HG03064 (cell line): ENCODE measurements around the gene RENBP.
"Not testable (repeated sequence)": the region's sequence is repeated elsewhere in the genome, so short reads cannot be mapped to it uniquely, and the experiment has no call there.

Experiments used
- ATAC-seq: cut with Tn5 transposase; IDR thresholded peaks from one replicate; pipeline ENCODE4 v1.9.1; 2021; ENCODE audit warnings: low read depth; ENCODE audit not compliant: unreplicated experiment

Gene RENBP

GRCh38 chrX:153944140-153944799, at the start of gene RENBP:
TSS of gene RENBP (minus strand) at chrX:153944643. CDS start at chrX:153944610, 33 bp downstream.
- no peak for ATAC-seq

DNA sequence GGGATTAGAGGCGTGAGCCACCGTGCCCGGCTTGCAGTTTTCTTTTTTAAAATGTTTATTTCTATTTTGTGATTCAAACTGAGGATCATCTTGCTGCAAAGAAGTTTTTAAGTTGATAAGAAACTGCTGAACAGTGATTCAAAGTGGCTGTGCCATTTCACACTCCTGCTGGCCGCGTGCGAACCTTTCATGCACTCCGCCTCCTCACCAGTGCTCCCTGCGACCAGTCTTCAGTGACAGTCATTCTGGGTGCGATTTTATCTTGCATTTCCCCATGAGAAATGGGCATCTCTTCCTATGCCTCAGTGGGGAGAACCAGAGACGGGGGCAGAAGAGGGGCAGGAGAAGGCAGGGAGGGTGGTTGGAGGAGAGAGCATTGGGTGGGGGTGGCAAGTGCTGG, 49.5 kb upstream of the RENBP start:
- no peak for ATAC-seq

DNA sequence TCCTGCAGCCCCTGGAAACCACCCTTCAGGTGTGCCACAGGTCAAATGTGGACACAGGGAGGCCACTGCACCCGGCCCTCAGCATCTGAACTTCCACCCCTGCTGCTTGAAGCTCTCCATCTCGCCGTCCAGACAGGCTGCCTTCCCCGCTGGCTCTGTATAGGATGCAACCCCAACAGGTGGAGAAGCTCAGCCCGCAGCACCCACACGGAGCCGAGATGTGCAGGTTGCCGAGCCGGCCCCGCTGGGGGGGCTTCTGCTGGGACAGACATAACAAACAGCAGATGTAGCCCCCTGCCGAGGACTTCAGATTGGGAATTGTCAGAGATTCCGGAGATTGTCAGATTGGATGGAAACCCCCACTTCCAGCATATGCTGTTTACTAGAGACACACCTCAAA, 48.6 kb upstream of the RENBP start:
- no peak for ATAC-seq

- ATAC-seq: no peak
These were observed 47.7 kb upstream of the RENBP start for GRCh38 chrX:153992180-153992579.

DNA sequence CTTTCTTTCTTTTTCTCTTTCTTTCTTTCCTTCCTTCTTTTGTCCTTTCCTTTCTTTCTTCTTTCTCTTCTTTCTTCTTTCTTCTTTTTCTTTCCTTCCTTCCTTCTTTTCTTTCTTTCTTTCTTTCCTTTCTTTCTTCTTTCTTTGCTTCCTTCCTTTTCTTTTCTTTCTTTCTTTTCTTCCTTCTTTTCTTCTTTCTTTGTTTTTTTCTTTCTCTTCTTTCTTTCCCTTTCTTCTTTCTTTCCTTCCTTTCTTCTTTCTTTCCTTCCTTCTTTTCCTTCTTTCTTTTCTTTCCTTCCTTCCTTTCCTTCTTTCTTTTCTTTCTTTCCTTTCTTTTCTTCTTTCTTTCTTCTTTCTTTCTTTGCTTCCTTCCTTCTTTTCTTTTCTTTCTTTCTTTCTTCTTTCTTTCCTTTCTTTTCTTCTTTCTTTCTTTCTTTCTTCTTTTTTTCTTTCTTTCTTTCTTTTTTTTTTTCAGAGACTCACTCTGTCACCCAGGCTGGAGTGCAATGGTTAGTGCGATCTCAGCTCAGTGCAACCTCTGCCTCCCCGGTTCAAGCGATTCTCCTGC, 46.7 kb upstream of the RENBP start:
- ATAC-seq: no peak

DNA sequence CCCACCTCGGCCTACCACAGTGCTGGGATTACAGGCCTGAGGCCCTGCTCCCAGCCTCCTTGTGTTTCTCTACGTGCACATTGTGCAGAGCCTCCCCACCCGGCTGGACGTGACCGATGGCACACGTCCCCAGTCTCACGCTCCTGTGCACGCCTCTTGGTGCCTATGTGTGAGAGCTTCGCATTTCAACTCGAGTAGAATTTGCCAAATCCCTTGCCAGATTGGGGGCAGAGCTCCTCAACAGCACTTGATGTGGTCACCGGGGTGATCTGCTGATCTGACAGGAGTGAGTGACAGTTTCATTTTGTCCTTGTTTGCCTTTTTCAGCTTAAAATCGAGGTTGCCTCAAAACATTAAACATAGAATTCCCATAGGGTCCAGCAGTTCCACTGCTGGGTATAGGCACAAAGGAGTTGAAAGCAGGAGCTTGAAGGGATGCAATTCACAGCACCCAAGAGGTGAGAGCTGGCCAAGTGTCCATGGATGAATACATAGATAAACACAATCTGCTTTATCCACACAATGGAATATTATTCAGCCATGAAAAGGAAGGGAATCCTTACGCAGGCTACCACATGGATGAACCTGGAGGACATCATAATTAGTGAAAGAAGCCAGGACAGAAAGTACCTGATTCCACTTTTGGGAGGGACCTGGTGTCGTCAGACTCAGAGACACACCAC, 45.7 kb upstream of the RENBP start:
- ATAC-seq: no peak

- ATAC-seq: no peak
These were observed 44.0 kb upstream of the RENBP start for GRCh38 chrX:153988493-153988892.

DNA sequence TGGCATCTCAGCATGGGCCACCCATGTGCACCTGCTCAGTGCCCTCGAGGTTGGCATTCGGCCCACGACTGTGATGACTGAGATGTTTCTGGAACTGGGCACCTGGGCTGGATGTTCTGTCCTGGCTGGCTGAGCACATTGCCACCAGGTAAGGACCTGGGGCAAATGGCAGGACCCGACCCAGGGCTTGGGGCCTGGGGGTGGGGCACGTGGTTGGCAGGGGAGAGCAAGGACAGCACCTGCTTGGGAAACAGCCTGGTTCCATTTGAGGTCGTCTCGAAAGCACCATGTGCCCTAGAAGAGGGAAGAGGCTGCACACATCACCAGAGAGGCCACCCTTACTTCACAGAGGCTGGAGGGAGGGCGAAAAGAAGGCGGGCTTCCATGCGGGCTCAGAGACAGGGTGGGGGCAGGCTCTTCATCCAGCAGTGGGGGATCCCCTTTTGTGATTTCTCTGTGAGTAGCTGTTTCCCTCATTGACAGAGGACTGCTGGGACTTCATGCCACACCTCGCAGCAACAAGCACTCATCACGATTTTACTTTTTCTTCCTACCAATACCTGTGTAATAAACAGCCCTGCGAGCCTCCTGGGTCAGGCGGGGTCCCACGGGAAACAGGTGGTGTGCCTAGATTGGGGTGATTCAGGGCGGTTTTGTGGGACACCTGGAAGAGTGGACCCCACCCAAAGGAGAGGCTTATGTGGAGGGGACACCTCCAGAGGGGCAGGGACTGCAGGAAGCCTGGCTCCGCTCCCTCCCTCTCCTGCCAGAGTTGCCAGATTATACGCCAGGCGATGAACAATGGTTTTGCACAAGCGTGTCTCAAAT, 40.1 kb upstream of the RENBP start:
- no peak for ATAC-seq

GRCh38 chrX:153983321-153983801, 38.9 kb upstream of the RENBP start:
- ATAC-seq: no peak

GRCh38 chrX:153981771-153982533, 37.5 kb upstream of the RENBP start:
- ATAC-seq: no peak

GRCh38 chrX:153981231-153981630, 36.8 kb upstream of the RENBP start:
- no peak for ATAC-seq

DNA sequence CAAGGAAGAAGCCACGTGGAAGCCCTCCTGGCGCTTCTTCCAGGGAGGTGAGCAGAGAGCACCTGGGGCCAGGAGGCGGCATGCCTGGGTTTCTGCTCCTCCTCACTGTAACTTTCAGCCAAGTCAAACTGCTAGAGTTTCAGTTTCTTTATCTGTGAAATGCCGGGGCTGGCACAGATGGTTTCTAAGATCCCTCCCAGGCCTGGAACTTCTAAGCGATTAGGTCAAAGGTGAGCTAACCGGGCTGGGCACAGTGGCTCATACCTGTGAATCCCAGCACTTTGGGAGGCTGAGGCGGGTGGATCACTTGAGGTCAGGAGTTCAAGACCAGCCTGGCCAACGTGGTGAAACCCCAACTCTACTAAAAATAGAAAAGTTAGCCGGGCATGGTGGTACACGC, 36.0 kb upstream of the RENBP start:
- not testable (repeated sequence) for ATAC-seq

GRCh38 chrX:153974726-153975286, 30.4 kb upstream of the RENBP start:
- no peak for ATAC-seq

GRCh38 chrX:153974003-153974725, 29.7 kb upstream of the RENBP start:
- no peak for ATAC-seq

DNA sequence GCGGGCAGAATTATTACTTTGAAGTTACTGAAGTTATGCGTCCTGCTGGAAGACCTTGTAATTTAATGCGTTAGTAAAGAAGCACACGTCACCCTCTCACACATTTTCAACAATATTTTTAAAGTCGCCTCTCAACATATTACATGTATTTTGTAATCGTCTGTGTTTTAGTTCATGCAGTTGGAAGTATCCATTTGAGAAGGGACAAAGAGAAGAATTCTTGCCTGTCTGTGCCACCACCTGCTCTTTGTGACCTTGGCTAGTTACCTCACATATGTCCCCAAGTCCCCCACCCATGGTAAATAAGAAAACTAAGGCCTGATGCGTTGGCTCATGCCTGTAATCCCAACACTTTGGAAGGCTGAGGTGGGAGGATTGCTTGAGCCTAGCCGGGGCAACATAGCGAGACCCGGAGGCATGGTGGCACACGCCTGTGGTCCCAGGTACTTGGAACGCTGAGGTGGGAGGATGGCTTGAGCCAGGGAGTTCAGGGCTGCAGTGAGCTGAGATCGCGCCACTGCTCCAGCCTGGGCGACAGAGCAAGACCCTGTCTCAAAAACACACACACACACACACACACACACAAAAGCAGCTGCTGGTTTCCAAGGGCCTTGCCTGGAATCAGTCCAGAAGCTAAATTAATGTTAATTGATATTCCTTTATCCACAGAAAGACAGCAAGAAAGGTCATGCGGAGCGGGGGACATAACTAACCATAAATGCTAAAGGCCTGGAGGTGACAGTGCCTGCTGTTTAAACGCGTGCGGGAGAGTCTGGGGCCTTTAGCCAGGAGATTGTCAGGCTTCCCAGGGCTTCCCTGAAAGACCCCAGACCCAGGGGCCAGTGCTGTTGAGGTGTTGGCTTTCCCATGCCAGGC, 28.9 kb upstream of the RENBP start:
- ATAC-seq: no peak

- peak; percentile 62 for ATAC-seq
These were observed 28.1 kb upstream of the RENBP start, which contains the start of gene TMEM187 for GRCh38 chrX:153972368-153973126. TSS of gene TMEM187 (plus strand) at chrX:153972754. CDS start at chrX:153982063, 9,309 bp downstream.
